ENCODE measurements around the gene PITPNB.

GRCh38 chr22:27892811-27893210, 26.2 kb downstream of the PITPNB start:
- TF ChIP-seq POLR2AphosphoS5 (IDR thresholded peaks at IDR 0.05; ENCODE audit: low read depth, low read length) (no peak), REST (IDR thresholded peaks at IDR 0.05; ENCODE audit: insufficient read depth in 1 of 2, low read depth in 2 of 2, low read length in 2 of 2) (no peak), FOXP2 (optimal IDR thresholded peaks at IDR 0.05; ENCODE audit: borderline replicate concordance, extremely low read depth, extremely low read length, insufficient read depth) (no peak), SIN3A (IDR thresholded peaks at IDR 0.05; ENCODE audit: borderline replicate concordance, insufficient read depth, low read length) (no peak)
